Trophoblast cell (in vitro differentiated cells and primary cell): Measurements from ENCODE around the gene RNASE7.
A peak's percentile ranks its signal among the peaks of the same experiment; 100 is the strongest.

Experiments
- DNase-seq, 2 donors: peaks; one replicate each; pipeline ENCODE4 v3.0.0-alpha.2; 2016
- H2AFZ ChIP-seq: 2 replicates; pipeline ENCODE4 v1.6.1; 2013; ENCODE audit warnings: low read length, moderate library complexity, mild to moderate bottlenecking; ENCODE audit not compliant: insufficient read depth, poor library complexity
- H2AK5ac ChIP-seq: 2 replicates; pipeline ENCODE4 v1.6.1; 2013; ENCODE audit warnings: mild to moderate bottlenecking, low read length
- H2BK120ac ChIP-seq: 2 replicates; pipeline ENCODE4 v1.6.1; 2013; ENCODE audit warnings: low read length, mild to moderate bottlenecking, moderate library complexity; ENCODE audit not compliant: insufficient read depth, poor library complexity
- H2BK12ac ChIP-seq: 2 replicates; pipeline ENCODE4 v1.6.1; 2013; ENCODE audit warnings: mild to moderate bottlenecking, low read length, moderate library complexity
- H2BK5ac ChIP-seq: 2 replicates; pipeline ENCODE4 v1.6.1; 2013; ENCODE audit warnings: low read length, low read depth, moderate library complexity, mild to moderate bottlenecking; ENCODE audit not compliant: poor library complexity
- H3K14ac ChIP-seq: 2 replicates; pipeline ENCODE4 v1.6.1; 2013; ENCODE audit warnings: mild to moderate bottlenecking, low read length
- H3K18ac ChIP-seq: 2 replicates; pipeline ENCODE4 v1.6.1; 2013; ENCODE audit warnings: mild to moderate bottlenecking, low read length
- H3K23ac ChIP-seq: 2 replicates; pipeline ENCODE4 v1.6.1; 2013; ENCODE audit warnings: low read length
- H3K27ac ChIP-seq: 2 replicates; pipeline ENCODE4 v1.5.1; 2013; ENCODE audit warnings: low read depth, mild to moderate bottlenecking, inconsistent platforms, low read length, moderate library complexity
- H3K27me3 ChIP-seq: 2 replicates; pipeline ENCODE4 v1.6.1; 2013; ENCODE audit warnings: inconsistent platforms, mild to moderate bottlenecking, low read length, moderate library complexity; ENCODE audit not compliant: insufficient read depth
- H3K36me3 ChIP-seq, 2 experiments: 1 replicate in 1 of 2; 2 replicates in 1 of 2; pipeline ENCODE4 v1.6.1; 2013; ENCODE audit warnings: low read length in 2 of 2, mild to moderate bottlenecking in 2 of 2, moderate library complexity in 1 of 2; ENCODE audit not compliant: insufficient read depth in 2 of 2, control insufficient read depth in 1 of 2
- H3K4ac ChIP-seq: 2 replicates; pipeline ENCODE4 v1.6.1; 2013; ENCODE audit warnings: low read depth, mild to moderate bottlenecking, low read length, moderate library complexity
- H3K4me1 ChIP-seq, 2 experiments: 1 replicate in 1 of 2; 2 replicates in 1 of 2; pipeline ENCODE4 v1.6.1; 2013; ENCODE audit warnings: low read length in 2 of 2, mild to moderate bottlenecking in 2 of 2, moderate library complexity in 1 of 2; ENCODE audit not compliant: insufficient read depth in 2 of 2, control insufficient read depth in 1 of 2
- H3K4me2 ChIP-seq: 2 replicates; pipeline ENCODE4 v1.6.1; 2013; ENCODE audit warnings: inconsistent platforms, mild to moderate bottlenecking, low read length, moderate library complexity
- H3K4me3 ChIP-seq: 2 replicates; pipeline ENCODE4 v1.5.1; 2013; ENCODE audit warnings: mild to moderate bottlenecking, low read depth, low read length, inconsistent platforms
- H3K79me1 ChIP-seq: one replicate; pipeline ENCODE4 v1.6.1; 2013; ENCODE audit warnings: low read length
- H3K79me2 ChIP-seq: 2 replicates; pipeline ENCODE4 v1.6.1; 2013; ENCODE audit warnings: low read length, mild to moderate bottlenecking; ENCODE audit not compliant: control insufficient read depth, insufficient read depth, poor library complexity
- H3K9ac ChIP-seq: 2 replicates; pipeline ENCODE4 v1.6.1; 2013; ENCODE audit warnings: mild to moderate bottlenecking, low read length
- H3K9me3 ChIP-seq: 2 replicates; pipeline ENCODE4 v1.6.1; 2013; ENCODE audit warnings: low read depth, mild to moderate bottlenecking, control low read depth, inconsistent platforms, low read length; ENCODE audit not compliant: insufficient read depth
- H4K12ac ChIP-seq: 2 replicates; pipeline ENCODE4 v1.6.1; 2013; ENCODE audit warnings: low read depth, mild to moderate bottlenecking, low read length, moderate library complexity
- H4K8ac ChIP-seq: 2 replicates; pipeline ENCODE4 v1.6.1; 2013; ENCODE audit warnings: low read depth, mild to moderate bottlenecking, low read length, moderate library complexity
- H4K91ac ChIP-seq: one replicate; pipeline ENCODE4 v1.6.1; 2013; ENCODE audit warnings: low read depth, mild to moderate bottlenecking, low read length, moderate library complexity
- WGBS: extraction: QIAGEN DNeasy Blood & Tissue Kit; methylation state at CpG from one replicate; pipeline ENCODE4 v1.1.7; 2013; ENCODE audit warnings: missing lambda C conversion rate; ENCODE audit not compliant: insufficient read length, insufficient coverage; ENCODE audit errors: extremely low coverage; 5-methylcytosine and 5-hydroxymethylcytosine counted together

The RNASE7 gene

DNA sequence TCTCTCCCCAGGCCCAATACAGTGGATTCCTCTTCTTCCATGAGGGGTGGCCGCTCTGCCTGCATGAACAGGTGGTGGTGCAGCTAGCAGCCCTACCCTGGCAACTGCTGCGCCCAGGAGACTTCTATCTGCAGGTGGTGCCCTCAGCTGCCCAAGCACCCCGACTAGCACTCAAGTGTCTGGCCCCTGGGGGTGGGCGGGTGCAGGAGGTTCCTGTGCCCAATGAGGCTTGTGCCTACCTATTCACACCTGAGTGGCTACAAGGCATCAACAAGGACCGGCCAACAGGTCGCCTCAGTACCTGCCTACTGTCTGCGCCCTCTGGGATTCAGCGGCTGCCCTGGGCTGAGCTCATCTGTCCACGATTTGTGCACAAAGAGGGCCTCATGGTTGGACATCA, 31.8 kb downstream of the RNASE7 start:
- Histone ChIP-seq H3K4me1 (peaks cover 15 to 17% of the 10 kb centered on the region in 2 experiments), H3K23ac (no peak overlapping the region), H3K14ac (no peak overlapping the region), H2AFZ (no peak overlapping the region), H3K79me1 (peaks cover 24% of the 10 kb centered on the region), H4K8ac (no peak overlapping the region), H3K4me3 (no peak overlapping the region), H3K36me3 (peaks cover 43 to 54% of the 10 kb centered on the region in 2 experiments), H2AK5ac (no peak overlapping the region), H3K4ac (no peak overlapping the region), H2BK12ac (no peak overlapping the region), H3K79me2 (peaks cover 10% of the 10 kb centered on the region), H3K27ac (no peak overlapping the region), H4K12ac (no peak overlapping the region), H3K9ac (no peak overlapping the region), H3K18ac (no peak overlapping the region), H2BK120ac (no peak overlapping the region), H4K91ac (no peak overlapping the region), H3K4me2 (no peak overlapping the region), H3K9me3 (no peaks in the 10 kb centered on the region), H2BK5ac (no peak overlapping the region), H3K27me3 (no peaks in the 10 kb centered on the region)
- no CpG with 5 or more reads among the region's 9 CpGs for WGBS
- no peak for DNase-seq

DNA sequence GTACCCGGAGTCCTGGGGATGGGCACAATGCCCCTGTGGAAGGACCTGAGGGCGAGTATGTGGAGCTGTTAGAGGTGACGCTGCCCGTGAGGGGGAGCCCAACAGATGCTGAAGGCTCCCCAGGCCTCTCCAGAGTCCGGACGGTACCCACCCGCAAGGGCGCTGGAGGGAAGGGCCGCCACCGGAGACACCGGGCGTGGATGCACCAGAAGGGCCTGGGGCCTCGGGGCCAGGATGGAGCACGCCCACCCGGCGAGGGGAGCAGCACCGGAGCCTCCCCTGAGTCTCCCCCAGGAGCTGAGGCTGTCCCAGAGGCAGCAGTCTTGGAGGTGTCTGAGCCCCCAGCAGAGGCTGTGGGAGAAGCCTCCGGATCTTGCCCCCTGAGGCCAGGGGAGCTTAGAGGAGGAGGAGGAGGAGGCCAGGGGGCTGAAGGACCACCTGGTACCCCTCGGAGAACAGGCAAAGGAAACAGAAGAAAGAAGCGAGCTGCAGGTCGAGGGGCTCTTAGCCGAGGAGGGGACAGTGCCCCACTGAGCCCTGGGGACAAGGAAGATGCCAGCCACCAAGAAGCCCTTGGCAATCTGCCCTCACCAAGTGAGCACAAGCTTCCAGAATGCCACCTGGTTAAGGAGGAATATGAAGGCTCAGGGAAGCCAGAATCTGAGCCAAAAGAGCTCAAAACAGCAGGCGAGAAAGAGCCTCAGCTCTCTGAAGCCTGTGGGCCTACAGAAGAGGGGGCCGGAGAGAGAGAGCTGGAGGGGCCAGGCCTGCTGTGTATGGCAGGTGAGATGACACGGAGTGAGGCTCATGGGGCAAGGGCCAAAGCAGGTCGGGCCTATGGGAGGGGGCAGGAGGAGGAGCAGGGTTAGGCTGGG, 32.5 kb downstream of the RNASE7 start:
- H3K14ac ChIP-seq = no peak overlapping the region
- peak overlapping the region; percentile 20 for H4K12ac ChIP-seq
- peaks cover 10 to 12% of the 10 kb centered on the region in 2 experiments for H3K4me1 ChIP-seq
- H3K4ac ChIP-seq = no peak overlapping the region
- H3K4me2 ChIP-seq = no peak overlapping the region
- no peak overlapping the region for H2BK120ac ChIP-seq
- H3K27ac ChIP-seq = no peak overlapping the region
- H3K79me1 ChIP-seq = peaks cover 18% of the 10 kb centered on the region
- no peak overlapping the region for H3K23ac ChIP-seq
- no peaks in the 10 kb centered on the region for H3K27me3 ChIP-seq
- H2AK5ac ChIP-seq = no peak overlapping the region
- no peak overlapping the region for H2BK12ac ChIP-seq
- H4K91ac ChIP-seq = no peak overlapping the region
- H2AFZ ChIP-seq = no peak overlapping the region
- no peak overlapping the region for H4K8ac ChIP-seq
- H3K36me3 ChIP-seq = peaks cover 43 to 60% of the 10 kb centered on the region in 2 experiments
- no CpG with 5 or more reads among the region's 26 CpGs for WGBS
- no peak overlapping the region for H2BK5ac ChIP-seq
- H3K9ac ChIP-seq = no peak overlapping the region
- peaks cover 10% of the 10 kb centered on the region for H3K79me2 ChIP-seq
- DNase-seq = no peak
- H3K18ac ChIP-seq = peak overlapping the region; percentile 17
- H3K4me3 ChIP-seq = no peak overlapping the region
- no peaks in the 10 kb centered on the region for H3K9me3 ChIP-seq

DNA sequence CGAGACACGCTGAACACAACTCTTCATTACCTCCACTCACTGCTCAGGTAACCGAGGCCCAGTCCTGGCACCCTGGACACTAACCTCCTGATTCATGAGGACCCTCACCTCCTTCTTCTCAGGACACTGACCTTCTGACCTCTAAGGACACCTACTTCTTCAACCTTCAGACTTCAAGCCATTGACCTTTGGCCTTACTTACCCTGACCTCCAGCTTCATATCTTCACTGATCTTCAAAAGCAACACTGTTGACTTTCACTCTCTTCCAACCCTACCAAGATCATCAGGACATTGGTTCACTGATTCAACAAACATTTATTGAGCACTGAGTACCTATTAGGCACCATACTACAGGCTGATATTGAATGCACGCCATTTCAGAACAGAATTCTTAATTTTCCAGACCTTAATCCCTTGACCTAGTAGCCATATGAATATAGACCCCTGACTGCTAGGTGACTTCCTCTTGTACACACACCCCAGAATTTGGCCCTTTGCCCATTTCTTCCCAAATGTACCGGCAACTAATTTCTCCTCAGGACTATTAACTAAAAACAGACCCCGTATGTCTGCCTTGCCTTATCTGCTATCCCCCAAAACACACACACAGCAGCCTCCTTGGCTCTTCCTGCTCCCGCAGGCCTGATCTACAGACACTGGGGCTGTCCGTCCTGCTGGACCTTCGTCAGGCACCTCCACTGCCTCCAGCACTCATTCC, 33.7 kb downstream of the RNASE7 start:
- Histone ChIP-seq H3K79me1 (peaks cover 8% of the 10 kb centered on the region), H3K23ac (no peak overlapping the region), H4K91ac (no peak overlapping the region), H3K18ac (no peak overlapping the region), H2BK5ac (no peak overlapping the region), H2AFZ (no peak overlapping the region), H4K12ac (no peak overlapping the region), H3K4me2 (no peak overlapping the region), H3K14ac (no peak overlapping the region), H3K79me2 (peaks cover 5% of the 10 kb centered on the region), H2AK5ac (no peak overlapping the region), H3K4me1 (peaks cover 8 to 12% of the 10 kb centered on the region in 2 experiments), H3K9ac (no peak overlapping the region), H3K4ac (no peak overlapping the region), H3K27me3 (no peaks in the 10 kb centered on the region), H3K4me3 (no peak overlapping the region), H2BK12ac (no peak overlapping the region), H3K9me3 (no peaks in the 10 kb centered on the region), H3K27ac (no peak overlapping the region), H2BK120ac (no peak overlapping the region), H3K36me3 (peaks cover 51 to 73% of the 10 kb centered on the region in 2 experiments), H4K8ac (no peak overlapping the region)
- no CpG with 5 or more reads among the region's 9 CpGs for WGBS
- no peak for DNase-seq

DNA sequence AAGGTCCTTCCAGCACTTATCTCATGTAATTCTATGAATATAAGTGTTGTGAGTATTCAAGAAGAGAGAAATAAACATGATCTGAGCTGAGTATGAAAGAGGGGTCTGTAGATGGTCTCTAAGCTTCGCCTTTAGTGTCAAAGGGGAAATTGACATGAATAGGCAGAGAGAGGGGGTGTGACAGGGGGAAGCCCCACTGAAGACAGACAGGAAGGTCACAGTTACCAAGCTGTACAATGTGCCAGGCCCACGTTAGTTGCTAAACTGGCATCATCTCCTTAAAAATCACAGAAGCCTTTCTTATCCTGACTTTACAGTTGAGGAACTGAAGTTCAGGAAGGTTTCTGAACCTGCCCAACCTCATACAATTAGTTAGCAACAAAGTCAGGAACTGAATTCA, 35.5 kb downstream of the RNASE7 start:
- Histone ChIP-seq H2AK5ac (no peak overlapping the region), H3K4ac (no peak overlapping the region), H2BK5ac (no peak overlapping the region), H3K27me3 (no peaks in the 10 kb centered on the region), H3K4me3 (no peak overlapping the region), H3K14ac (no peak overlapping the region), H3K79me2 (no peaks in the 10 kb centered on the region), H2AFZ (no peak overlapping the region), H3K4me2 (no peak overlapping the region), H3K18ac (no peak overlapping the region), H4K91ac (no peak overlapping the region), H3K79me1 (no peaks in the 10 kb centered on the region), H3K9ac (no peak overlapping the region), H2BK120ac (no peak overlapping the region), H3K23ac (no peak overlapping the region), H4K8ac (no peak overlapping the region), H3K36me3 (peaks cover 69 to 90% of the 10 kb centered on the region in 2 experiments), H2BK12ac (no peak overlapping the region), H3K9me3 (no peaks in the 10 kb centered on the region), H3K27ac (no peak overlapping the region), H3K4me1 (no peaks in the 10 kb centered on the region), H4K12ac (no peak overlapping the region)
- WGBS = no CpG with 5 or more reads among the region's 2 CpGs
- DNase-seq = no peak
